K562 (cell line): ENCODE data around the gene RNF151. TPM values are rescaled to one million over a fixed set of nuclear protein-coding genes. Genes with fewer than 3 reads are reported as not detected.

Experiments
- ARHGAP35 ChIP-seq: fragments of 450-650 bp; IDR thresholded peaks from 2 replicates; pipeline ENCODE4 v1.6.1; 2018; ENCODE audit not compliant: partially characterized antibody
- BHLHE40 ChIP-seq: IDR thresholded peaks from 2 replicates; pipeline ENCODE4 v1.6.1; 2011; ENCODE audit warnings: low read length, improper control_type of control experiment
- BRD4 ChIP-seq: fragments of 200-600 bp; sonication (generic); IDR thresholded peaks from 2 replicates; pipeline ENCODE4 v1.6.1; 2017; ENCODE audit warnings: inconsistent platforms
- CBFA2T3 ChIP-seq: fragments of 450-650 bp; IDR thresholded peaks from 2 replicates; pipeline ENCODE4 v1.6.1; 2017
- FOXJ3 ChIP-seq: sonication (generic); formaldehyde crosslinking; IDR thresholded peaks from 2 replicates; pipeline ENCODE4 v1.4.0; 2020; ENCODE audit warnings: mild to moderate bottlenecking, missing genetic modification reagents
- GTF2A2 ChIP-seq: IDR thresholded peaks from 2 replicates; pipeline ENCODE4 v1.6.1; 2016; ENCODE audit warnings: mild to moderate bottlenecking, missing genetic modification characterization, missing compliant biosample characterization
- HDAC8 ChIP-seq: fragments of 450-650 bp; IDR thresholded peaks from 2 replicates; pipeline ENCODE4 v1.6.1; 2016; ENCODE audit warnings: mild to moderate bottlenecking, missing genetic modification characterization, moderate library complexity, missing compliant biosample characterization
- KAT7 ChIP-seq: sonication (generic); formaldehyde crosslinking; IDR thresholded peaks from 2 replicates; pipeline ENCODE4 v1.8.0; 2022; ENCODE audit warnings: missing genetic modification reagents, mild to moderate bottlenecking, borderline replicate concordance
- MED1 ChIP-seq: sonication (generic); formaldehyde crosslinking; IDR thresholded peaks from 2 replicates; pipeline ENCODE4 v1.8.1; 2023; ENCODE audit warnings: missing genetic modification reagents, borderline replicate concordance
- MTA3 ChIP-seq: fragments of 450-650 bp; formaldehyde crosslinking; IDR thresholded peaks from 2 replicates; pipeline ENCODE4 v1.6.1; 2017; ENCODE audit warnings: mild to moderate bottlenecking, borderline replicate concordance
- MXI1 ChIP-seq: IDR thresholded peaks from 2 replicates; pipeline ENCODE4 v1.6.1; 2011; ENCODE audit warnings: low read depth, mild to moderate bottlenecking, improper control_type of control experiment, low read length
- NFRKB ChIP-seq: fragments of 450-650 bp; IDR thresholded peaks from 2 replicates; pipeline ENCODE4 v1.6.1; 2016; ENCODE audit warnings: low read depth
- POLR2AphosphoS2 ChIP-seq: IDR thresholded peaks from 2 replicates; pipeline ENCODE4 v1.6.1; 2012; ENCODE audit warnings: low read length, improper control_type of control experiment
- SAFB2 ChIP-seq: fragments of 200-400 bp; formaldehyde crosslinking; IDR thresholded peaks from 2 replicates; pipeline ENCODE4 v1.6.1; 2018; ENCODE audit warnings: borderline replicate concordance, low read length, low read depth, moderate library complexity; ENCODE audit not compliant: severe bottlenecking
- SETDB1 ChIP-seq: IDR thresholded peaks from one replicate; pipeline ENCODE4 v1.6.1; 2012; ENCODE audit warnings: low read length, control low read depth, inconsistent platforms
- SMAD1 ChIP-seq: fragments of 150-350 bp; IDR thresholded peaks from 2 replicates; pipeline ENCODE4 v1.6.1; 2014; ENCODE audit warnings: low read length, low read depth; ENCODE audit not compliant: partially characterized antibody
- SRSF7 ChIP-seq: fragments of 200-400 bp; formaldehyde crosslinking; optimal IDR thresholded peaks from 2 replicates; pipeline ENCODE3; 2017; ENCODE audit warnings: mild to moderate bottlenecking, low read depth, low read length
- STAT5B ChIP-seq: fragments of 250-450 bp; sonication (Bioruptor Pico); IDR thresholded peaks from 2 replicates; pipeline ENCODE4 v1.8.0; 2021; ENCODE audit warnings: mild to moderate bottlenecking, inconsistent platforms
- TFAP4 ChIP-seq: sonication (generic); formaldehyde crosslinking; IDR thresholded peaks from 2 replicates; pipeline ENCODE4 v1.8.0; 2022; ENCODE audit warnings: missing genetic modification reagents, mild to moderate bottlenecking, moderate library complexity, borderline replicate concordance
- U2AF1 ChIP-seq: fragments of 200-400 bp; formaldehyde crosslinking; optimal IDR thresholded peaks from 2 replicates; pipeline ENCODE3; 2017; ENCODE audit warnings: mild to moderate bottlenecking, low read depth, low read length, moderate library complexity
- ZC3H4 ChIP-seq: sonication (generic); formaldehyde crosslinking; IDR thresholded peaks from 2 replicates; pipeline ENCODE4 v1.9.0; 2021; ENCODE audit warnings: missing genetic modification reagents, borderline replicate concordance
- ZNF282 ChIP-seq: sonication (generic); formaldehyde crosslinking; IDR thresholded peaks from 2 replicates; pipeline ENCODE4 v1.8.1; 2023; ENCODE audit warnings: missing genetic modification reagents
- polyA plus RNA-seq, 8 experiments: library from polyadenylated mRNA; depleted of rRNA in 4 of 8; stranded (reverse) in 5 of 8; unstranded in 3 of 8; fragments of >200 nt; fragmentation: Nextera tagmentation in 2 of 8; fragmentation: Illumina TruSeq in 1 of 8; extraction: Ambion mirVana in 2 of 8; extraction: Trizol in 1 of 8; gene quantifications; 2 replicates each; pipeline versions ENCODE4 v1.2.1 to v1.2.3, GENCODE V29; 2011 to 2014; ENCODE audit warnings: inconsistent platforms in 1 of 8, missing spikeins in 1 of 8
- total RNA-seq, 7 experiments: library from RNA; depleted of rRNA in 6 of 7; stranded (reverse); fragments of >200 nt in 6 of 7; fragmentation: Illumina TruSeq in 2 of 7; extraction: Trizol in 2 of 7; gene quantifications; 2 replicates each; pipeline versions ENCODE4 v1.2.1 to v1.2.3, GENCODE V29; 2011 to 2021; ENCODE audit warnings: low replicate concordance in 1 of 7
- TF ChIP-seq, protein P1 (sequence below): sonication (generic); formaldehyde crosslinking; IDR thresholded peaks from 2 replicates; pipeline ENCODE4 v1.8.1; 2023; ENCODE audit warnings: mild to moderate bottlenecking, missing genetic modification reagents
- TF ChIP-seq, protein P2 (sequence below): sonication (generic); formaldehyde crosslinking; IDR thresholded peaks from 2 replicates; pipeline ENCODE4 v1.8.0; 2023; ENCODE audit warnings: mild to moderate bottlenecking, missing genetic modification reagents

RNF151 gene
- total and polyA plus RNA-seq, 9 of the 15 experiments (the other 6 are each of a cell fraction or from before 2014, with no cell fraction given): not detected

GRCh38 chr16:1929578-1930337, 36.9 kb upstream of the RNF151 start (continued):
- TF ChIP-seq, protein P1, sequence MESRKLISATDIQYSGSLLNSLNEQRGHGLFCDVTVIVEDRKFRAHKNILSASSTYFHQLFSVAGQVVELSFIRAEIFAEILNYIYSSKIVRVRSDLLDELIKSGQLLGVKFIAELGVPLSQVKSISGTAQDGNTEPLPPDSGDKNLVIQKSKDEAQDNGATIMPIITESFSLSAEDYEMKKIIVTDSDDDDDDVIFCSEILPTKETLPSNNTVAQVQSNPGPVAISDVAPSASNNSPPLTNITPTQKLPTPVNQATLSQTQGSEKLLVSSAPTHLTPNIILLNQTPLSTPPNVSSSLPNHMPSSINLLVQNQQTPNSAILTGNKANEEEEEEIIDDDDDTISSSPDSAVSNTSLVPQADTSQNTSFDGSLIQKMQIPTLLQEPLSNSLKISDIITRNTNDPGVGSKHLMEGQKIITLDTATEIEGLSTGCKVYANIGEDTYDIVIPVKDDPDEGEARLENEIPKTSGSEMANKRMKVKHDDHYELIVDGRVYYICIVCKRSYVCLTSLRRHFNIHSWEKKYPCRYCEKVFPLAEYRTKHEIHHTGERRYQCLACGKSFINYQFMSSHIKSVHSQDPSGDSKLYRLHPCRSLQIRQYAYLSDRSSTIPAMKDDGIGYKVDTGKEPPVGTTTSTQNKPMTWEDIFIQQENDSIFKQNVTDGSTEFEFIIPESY (CRISPR knock-in tag): peak; percentile 96
- TF ChIP-seq MXI1 (no peak), SAFB2 (no peak), U2AF1 (no peak), MED1 (CRISPR knock-in tag) (no peak), NFRKB (no peak), BRD4 (no peak), SRSF7 (no peak), SETDB1 (no peak), POLR2AphosphoS2 (no peak), HDAC8 (peak; percentile 89), ZC3H4 (no peak; the same call in 1 of the 2 replicates), STAT5B (CRISPR knock-in tag) (no peak), GTF2A2 (tag) (no peak), ARHGAP35 (no peak), CBFA2T3 (no peak), TFAP4 (CRISPR knock-in tag) (peak; percentile 39; the same call in 1 of the 2 replicates), BHLHE40 (peak; percentile 44), MTA3 (peak; percentile 60; the same call in 1 of the 2 replicates), SMAD1 (no peak), KAT7 (no peak), FOXJ3 (CRISPR knock-in tag) (no peak), ZNF282 (CRISPR knock-in tag) (peak; percentile 92; the same call in 1 of the 2 replicates)
- TF ChIP-seq, protein P2, sequence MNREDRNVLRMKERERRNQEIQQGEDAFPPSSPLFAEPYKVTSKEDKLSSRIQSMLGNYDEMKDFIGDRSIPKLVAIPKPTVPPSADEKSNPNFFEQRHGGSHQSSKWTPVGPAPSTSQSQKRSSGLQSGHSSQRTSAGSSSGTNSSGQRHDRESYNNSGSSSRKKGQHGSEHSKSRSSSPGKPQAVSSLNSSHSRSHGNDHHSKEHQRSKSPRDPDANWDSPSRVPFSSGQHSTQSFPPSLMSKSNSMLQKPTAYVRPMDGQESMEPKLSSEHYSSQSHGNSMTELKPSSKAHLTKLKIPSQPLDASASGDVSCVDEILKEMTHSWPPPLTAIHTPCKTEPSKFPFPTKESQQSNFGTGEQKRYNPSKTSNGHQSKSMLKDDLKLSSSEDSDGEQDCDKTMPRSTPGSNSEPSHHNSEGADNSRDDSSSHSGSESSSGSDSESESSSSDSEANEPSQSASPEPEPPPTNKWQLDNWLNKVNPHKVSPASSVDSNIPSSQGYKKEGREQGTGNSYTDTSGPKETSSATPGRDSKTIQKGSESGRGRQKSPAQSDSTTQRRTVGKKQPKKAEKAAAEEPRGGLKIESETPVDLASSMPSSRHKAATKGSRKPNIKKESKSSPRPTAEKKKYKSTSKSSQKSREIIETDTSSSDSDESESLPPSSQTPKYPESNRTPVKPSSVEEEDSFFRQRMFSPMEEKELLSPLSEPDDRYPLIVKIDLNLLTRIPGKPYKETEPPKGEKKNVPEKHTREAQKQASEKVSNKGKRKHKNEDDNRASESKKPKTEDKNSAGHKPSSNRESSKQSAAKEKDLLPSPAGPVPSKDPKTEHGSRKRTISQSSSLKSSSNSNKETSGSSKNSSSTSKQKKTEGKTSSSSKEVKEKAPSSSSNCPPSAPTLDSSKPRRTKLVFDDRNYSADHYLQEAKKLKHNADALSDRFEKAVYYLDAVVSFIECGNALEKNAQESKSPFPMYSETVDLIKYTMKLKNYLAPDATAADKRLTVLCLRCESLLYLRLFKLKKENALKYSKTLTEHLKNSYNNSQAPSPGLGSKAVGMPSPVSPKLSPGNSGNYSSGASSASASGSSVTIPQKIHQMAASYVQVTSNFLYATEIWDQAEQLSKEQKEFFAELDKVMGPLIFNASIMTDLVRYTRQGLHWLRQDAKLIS (CRISPR knock-in tag): no peak
